HFFc6 (cell line): ENCODE measurements around the gene RNF182. TPM values are rescaled to one million over a fixed set of nuclear protein-coding genes. Genes with fewer than 3 reads are reported as not detected.

ENCODE experiments used
- DNase-seq: peaks from one replicate; pipeline ENCODE4 v3.0.0-alpha.2; 2018
- H3K27ac Mint-ChIP-seq: 2 replicates; pipeline ENCODE4 v1.8.0; 2020; ENCODE audit warnings: mild to moderate bottlenecking, mixed read lengths
- H3K27me3 Mint-ChIP-seq: 2 replicates; pipeline ENCODE4 v1.8.0; 2021; ENCODE audit warnings: mild to moderate bottlenecking, moderate library complexity, mixed read lengths; ENCODE audit not compliant: insufficient read depth
- H3K36me3 Mint-ChIP-seq: 2 replicates; pipeline ENCODE4 v1.8.0; 2021; ENCODE audit warnings: low read depth, mixed read lengths
- H3K4me1 Mint-ChIP-seq: 2 replicates; pipeline ENCODE4 v1.8.0; 2020; ENCODE audit warnings: low read depth, mixed read lengths
- H3K4me3 Mint-ChIP-seq: 2 replicates; pipeline ENCODE4 v1.8.0; 2020; ENCODE audit warnings: mild to moderate bottlenecking, moderate library complexity, mixed read lengths
- H3K9me3 Mint-ChIP-seq: 2 replicates; pipeline ENCODE4 v1.8.0; 2020; ENCODE audit warnings: mild to moderate bottlenecking, mixed read lengths
- total RNA-seq, 6 experiments: library from RNA; stranded (reverse); fragmentation: NEBNext Ultra II Directional; extraction: Animal tissue kit (Norgen Biotek cat#: 25700); gene quantifications; 2 replicates in 1 of 6; 3 replicates in 5 of 6; pipeline ENCODE4 v1.2.3, GENCODE V29; 2021
- TF ChIP-seq, protein P1 (sequence below): fragments of 200-600 bp; sonication (generic); IDR thresholded peaks from 2 replicates; pipeline ENCODE4 v1.5.0; 2021; ENCODE audit warnings: antibody characterized with exemption, mild to moderate bottlenecking

RNF182 gene
- total RNA-seq, 6 experiments from 2014 or later: 0.48 to 6.1 (median 0.84) TPM

DNA sequence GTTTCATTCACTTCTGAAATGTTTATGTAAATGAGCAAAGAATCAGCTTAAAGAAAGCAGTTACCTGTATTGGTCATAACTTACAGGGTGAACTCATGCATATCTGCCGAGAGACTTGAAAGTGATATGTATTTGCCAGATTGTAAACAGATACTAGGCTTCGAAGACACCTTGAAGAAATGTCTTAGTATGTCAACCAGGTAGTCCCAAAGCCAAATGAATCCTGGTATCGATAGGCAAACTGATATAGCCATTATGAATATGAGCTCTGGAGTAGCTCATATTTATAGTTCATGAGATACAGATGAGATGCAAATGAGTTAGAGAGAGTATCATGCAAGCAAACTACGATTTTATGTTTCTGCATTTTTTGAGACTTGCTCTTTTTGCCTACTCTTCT, 55.8 kb downstream of the RNF182 start:
- Mint-ChIP-seq H3K27ac (no peak overlapping the region), H3K4me1 (peaks cover 13% of the 10 kb centered on the region), H3K4me3 (no peak overlapping the region), H3K27me3 (peaks cover 3% of the 10 kb centered on the region), H3K36me3 (no peaks in the 10 kb centered on the region), H3K9me3 (no peaks in the 10 kb centered on the region)
- TF ChIP-seq, protein P1, sequence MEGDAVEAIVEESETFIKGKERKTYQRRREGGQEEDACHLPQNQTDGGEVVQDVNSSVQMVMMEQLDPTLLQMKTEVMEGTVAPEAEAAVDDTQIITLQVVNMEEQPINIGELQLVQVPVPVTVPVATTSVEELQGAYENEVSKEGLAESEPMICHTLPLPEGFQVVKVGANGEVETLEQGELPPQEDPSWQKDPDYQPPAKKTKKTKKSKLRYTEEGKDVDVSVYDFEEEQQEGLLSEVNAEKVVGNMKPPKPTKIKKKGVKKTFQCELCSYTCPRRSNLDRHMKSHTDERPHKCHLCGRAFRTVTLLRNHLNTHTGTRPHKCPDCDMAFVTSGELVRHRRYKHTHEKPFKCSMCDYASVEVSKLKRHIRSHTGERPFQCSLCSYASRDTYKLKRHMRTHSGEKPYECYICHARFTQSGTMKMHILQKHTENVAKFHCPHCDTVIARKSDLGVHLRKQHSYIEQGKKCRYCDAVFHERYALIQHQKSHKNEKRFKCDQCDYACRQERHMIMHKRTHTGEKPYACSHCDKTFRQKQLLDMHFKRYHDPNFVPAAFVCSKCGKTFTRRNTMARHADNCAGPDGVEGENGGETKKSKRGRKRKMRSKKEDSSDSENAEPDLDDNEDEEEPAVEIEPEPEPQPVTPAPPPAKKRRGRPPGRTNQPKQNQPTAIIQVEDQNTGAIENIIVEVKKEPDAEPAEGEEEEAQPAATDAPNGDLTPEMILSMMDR: no peak
- DNase-seq: no peak

DNA sequence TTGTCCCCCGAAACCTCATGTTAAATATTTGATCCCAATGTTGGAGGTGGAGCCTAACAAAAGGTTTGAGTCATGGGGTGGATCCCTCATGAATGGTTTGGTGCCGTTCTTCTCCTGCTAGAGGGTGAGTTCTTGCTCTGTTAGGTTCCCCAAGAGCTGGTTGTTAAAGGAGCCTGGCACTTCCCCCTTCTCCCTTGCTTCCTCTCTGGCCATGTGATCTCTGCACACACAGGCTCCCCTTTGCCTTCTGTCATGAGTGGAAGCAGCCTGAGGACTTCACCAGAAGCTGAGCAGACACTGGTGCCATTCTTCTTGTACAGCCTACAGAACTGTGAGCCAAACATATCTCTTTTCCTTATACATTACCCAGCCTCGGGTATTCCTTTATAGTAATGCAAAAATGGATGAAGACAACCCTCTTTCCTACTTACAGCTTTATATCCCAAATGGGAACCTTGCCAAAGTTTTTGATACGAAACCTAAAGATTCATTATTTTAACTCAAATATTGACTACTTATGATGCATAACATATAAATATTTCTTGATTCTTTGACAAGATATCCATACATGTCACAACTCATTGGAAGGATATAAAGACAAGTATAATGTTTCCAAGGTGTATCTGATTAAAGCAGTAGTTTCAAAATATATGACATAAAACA, 61.0 kb downstream of the RNF182 start:
- Mint-ChIP-seq H3K4me3 (no peak overlapping the region), H3K27ac (no peak overlapping the region), H3K36me3 (no peaks in the 10 kb centered on the region), H3K9me3 (no peaks in the 10 kb centered on the region), H3K4me1 (peaks cover 33% of the 10 kb centered on the region), H3K27me3 (peaks cover 3% of the 10 kb centered on the region; the same call in 1 of the 2 replicates)
- no peak for DNase-seq
- TF ChIP-seq, protein P1: no peak

DNA sequence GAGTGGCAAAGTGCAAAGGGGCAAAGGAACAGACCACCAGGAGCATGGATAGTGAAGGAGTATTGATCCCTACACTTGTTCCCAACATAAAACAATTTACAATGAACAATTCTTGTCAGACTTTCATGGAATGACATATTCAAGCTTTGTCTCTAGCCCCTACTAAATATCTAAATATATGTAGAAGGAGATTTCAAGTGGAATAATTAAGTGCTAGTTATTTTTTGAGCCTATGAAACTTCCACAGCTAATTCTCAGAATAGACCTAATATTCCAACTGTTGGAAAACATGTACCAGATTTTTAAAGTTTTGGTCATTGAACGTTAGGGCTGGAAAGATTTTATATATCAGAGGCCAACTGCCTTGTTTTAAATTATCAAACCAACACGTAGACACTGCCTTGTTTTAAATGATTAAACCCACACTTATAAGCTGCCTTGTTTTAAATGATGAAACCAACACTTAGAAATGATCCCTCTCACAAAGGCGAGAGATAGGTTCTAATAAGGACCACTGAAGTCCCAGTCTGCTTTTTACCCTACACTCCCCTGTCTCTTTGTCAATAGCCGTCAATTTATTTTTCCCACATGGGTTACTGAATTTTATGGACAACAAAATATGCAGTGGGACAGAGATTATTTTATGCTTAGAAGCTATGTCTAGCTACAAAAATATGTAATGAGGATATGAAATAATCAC, 62.1 kb downstream of the RNF182 start:
- peaks cover 3% of the 10 kb centered on the region; the same call in 1 of the 2 replicates for H3K27me3 Mint-ChIP-seq
- TF ChIP-seq, protein P1: no peak

DNA sequence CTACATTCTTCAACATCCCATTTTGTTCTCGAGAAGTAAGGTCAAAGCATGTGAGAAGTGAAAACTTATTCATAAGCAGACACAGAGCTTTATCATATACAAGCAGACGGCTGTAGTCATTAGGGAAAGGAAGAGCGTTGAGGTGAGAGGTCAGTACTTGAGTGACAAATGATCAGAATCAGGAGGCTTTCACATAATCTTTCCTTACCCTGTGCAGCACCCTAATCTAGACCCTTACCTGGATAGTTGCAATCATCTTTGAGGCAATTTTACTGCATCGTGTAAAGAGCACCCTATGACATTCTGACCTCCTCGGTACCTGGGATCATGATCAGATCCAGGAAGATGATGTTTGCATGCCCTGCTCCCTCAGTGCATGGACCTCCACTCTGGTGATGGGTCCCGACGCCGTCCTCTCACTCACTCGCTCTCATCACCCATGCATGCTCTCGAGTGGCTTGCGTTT, 62.7 kb downstream of the RNF182 start:
- no peak for DNase-seq
- peaks cover 3% of the 10 kb centered on the region; the same call in 1 of the 2 replicates for H3K27me3 Mint-ChIP-seq

More for the DNA sequence above, 62.1 kb downstream of the RNF182 start:
- Mint-ChIP-seq H3K36me3 (no peaks in the 10 kb centered on the region), H3K27ac (no peak overlapping the region), H3K4me1 (peaks cover 33% of the 10 kb centered on the region), H3K9me3 (no peaks in the 10 kb centered on the region), H3K4me3 (no peak overlapping the region)
- DNase-seq: no peak

DNA sequence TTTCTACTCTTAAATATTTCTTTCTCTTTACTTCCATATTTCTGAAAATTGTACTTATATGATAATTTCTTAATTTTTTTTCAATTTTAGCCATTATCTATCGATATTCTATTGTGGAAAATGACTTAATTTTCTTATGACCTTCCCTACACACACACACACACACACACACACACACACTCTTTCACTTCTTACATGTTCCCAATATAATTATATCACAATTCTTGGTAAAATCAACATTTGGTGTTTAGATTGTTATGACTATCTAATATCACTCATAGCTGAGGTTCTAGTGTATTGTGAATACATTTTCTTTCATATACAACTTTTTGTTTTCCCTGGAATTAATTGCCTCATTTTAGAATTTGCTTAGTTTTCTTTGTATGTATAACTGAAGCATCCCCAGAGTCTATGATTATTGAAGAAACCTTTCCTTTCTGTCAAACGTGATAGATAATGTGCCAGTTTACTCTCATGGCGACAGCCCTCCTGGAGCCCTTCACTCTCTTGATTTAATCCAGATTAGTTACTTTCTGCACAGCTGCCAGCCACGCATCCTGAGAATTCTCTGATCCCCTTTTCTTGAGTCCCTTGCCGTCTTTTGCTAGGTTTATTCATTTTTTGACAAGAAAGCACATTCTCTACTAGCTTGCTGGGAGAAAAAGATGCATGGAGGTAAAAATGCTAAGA, 63.4 kb downstream of the RNF182 start:
- Mint-ChIP-seq H3K4me3 (no peak overlapping the region), H3K27ac (no peak overlapping the region), H3K9me3 (no peaks in the 10 kb centered on the region), H3K36me3 (no peaks in the 10 kb centered on the region), H3K27me3 (peaks cover 3% of the 10 kb centered on the region; the same call in 1 of the 2 replicates), H3K4me1 (peaks cover 43% of the 10 kb centered on the region)
- TF ChIP-seq, protein P1: no peak
- DNase-seq: no peak

More for the DNA sequence above, 62.7 kb downstream of the RNF182 start:
- no peaks in the 10 kb centered on the region for H3K36me3 Mint-ChIP-seq
- TF ChIP-seq, protein P1: no peak
- H3K9me3 Mint-ChIP-seq: no peaks in the 10 kb centered on the region
- peaks cover 36% of the 10 kb centered on the region for H3K4me1 Mint-ChIP-seq
- H3K27ac Mint-ChIP-seq: no peak overlapping the region
- H3K4me3 Mint-ChIP-seq: no peak overlapping the region
